Measurements from ENCODE around the gene FMO2. TPM values are rescaled to one million over a fixed set of nuclear protein-coding genes. Genes with fewer than 3 reads are reported as not detected.

FMO2 gene
- total RNA-seq, 2 donors from 2014 or later = not detected

DNA sequence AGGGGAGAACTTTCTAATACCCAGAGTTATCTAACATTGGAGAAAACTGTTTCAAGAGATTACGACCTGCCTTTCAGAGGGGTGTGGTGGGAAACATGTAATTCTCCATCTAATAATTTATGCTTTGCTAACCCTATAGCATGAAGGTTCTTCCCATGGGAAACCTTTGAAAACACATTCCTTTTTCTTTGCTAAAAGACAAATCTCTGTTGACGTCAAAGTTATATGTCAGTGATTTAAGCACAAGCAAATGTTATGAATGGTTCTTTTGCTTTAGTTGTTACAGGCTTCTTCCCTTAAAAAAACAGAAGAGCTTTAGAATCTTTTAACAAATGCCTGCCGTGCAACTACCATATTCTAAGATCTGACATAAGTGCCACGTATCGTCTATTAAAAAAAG, 19.2 kb downstream of the FMO2 start:
- Histone ChIP-seq H3K4me1 (ENCODE audit: control insufficient read depth, insufficient read depth, low read length) (no peaks in the 10 kb centered on the region), H3K9me3 (ENCODE audit: control insufficient read depth, low read length) (no peaks in the 10 kb centered on the region), H3K4me3 (ENCODE audit: low read length) (no peak overlapping the region), H3K9ac (ENCODE audit: extremely low read depth, low read length, poor library complexity, severe bottlenecking) (no peak overlapping the region), H3K36me3 (ENCODE audit: control insufficient read depth, insufficient read depth, low read length) (no peaks in the 10 kb centered on the region), H3K27me3 (ENCODE audit: control insufficient read depth, insufficient read depth, low read length, poor library complexity, severe bottlenecking) (no peaks in the 10 kb centered on the region), H3K27ac (ENCODE audit: low read depth, low read length) (no peak overlapping the region)
- DNase-seq = no peak
- Mint-ChIP-seq H3K9me3 (no peaks in the 10 kb centered on the region), H3K4me3 (no peak overlapping the region), H3K27ac (no peak overlapping the region), H3K4me1 (no peaks in the 10 kb centered on the region), H3K27me3 (ENCODE audit: insufficient read depth) (no peaks in the 10 kb centered on the region), H3K36me3 (ENCODE audit: low read depth) (no peaks in the 10 kb centered on the region)
- no peak for TF ChIP-seq CTCF (conservative IDR thresholded peaks at IDR 0.05)
- 92 to 95% methylated on average over 4 to 5 of the region's 5 CpGs for WGBS, 2 experiments (ENCODE audit: insufficient coverage in 1 of 2, insufficient read length in 1 of 2)

GRCh38 chr1:171206204-171206977, 21.3 kb downstream of the FMO2 start:
- no peak overlapping the region for H3K27ac Mint-ChIP-seq

DNA sequence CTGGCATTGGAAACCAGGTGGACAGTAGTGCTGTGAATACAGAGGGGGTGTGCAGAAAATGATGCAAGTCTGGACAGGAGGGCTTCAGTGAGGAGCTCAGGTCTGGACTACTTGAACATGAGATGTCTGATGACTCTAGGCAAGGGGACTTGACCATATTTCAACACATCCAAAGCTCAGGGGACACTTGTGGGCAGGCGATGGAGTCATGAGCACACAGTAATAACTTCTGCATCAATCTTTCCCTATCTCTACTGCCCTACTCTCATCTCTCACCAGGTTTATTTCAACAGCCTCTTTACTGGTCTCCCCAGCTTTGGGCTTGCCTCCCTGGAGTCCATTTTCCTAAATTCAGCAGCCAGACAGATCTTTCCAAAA, 21.9 kb downstream of the FMO2 start:
- WGBS, 2 experiments (ENCODE audit: insufficient coverage in 1 of 2, insufficient read length in 1 of 2) = 96 to 100% methylated on average over 1 of the region's 1 CpG
- no peaks in the 10 kb centered on the region for H3K36me3 Mint-ChIP-seq (ENCODE audit: low read depth)
- Histone ChIP-seq H3K9ac (ENCODE audit: extremely low read depth, low read length, poor library complexity, severe bottlenecking) (no peak overlapping the region), H3K4me3 (ENCODE audit: low read length) (no peak overlapping the region), H3K4me1 (ENCODE audit: control insufficient read depth, insufficient read depth, low read length) (no peaks in the 10 kb centered on the region), H3K27me3 (ENCODE audit: control insufficient read depth, insufficient read depth, low read length, poor library complexity, severe bottlenecking) (no peaks in the 10 kb centered on the region), H3K36me3 (ENCODE audit: control insufficient read depth, insufficient read depth, low read length) (no peaks in the 10 kb centered on the region), H3K27ac (ENCODE audit: low read depth, low read length) (no peak overlapping the region), H3K9me3 (ENCODE audit: control insufficient read depth, low read length) (no peaks in the 10 kb centered on the region)
- H3K27ac Mint-ChIP-seq = no peak overlapping the region
- no peak overlapping the region for H3K4me3 Mint-ChIP-seq
- TF ChIP-seq CTCF (conservative IDR thresholded peaks at IDR 0.05) = no peak
- H3K27me3 Mint-ChIP-seq (ENCODE audit: insufficient read depth) = no peaks in the 10 kb centered on the region
- H3K4me1 Mint-ChIP-seq = peaks cover 4% of the 10 kb centered on the region
- H3K9me3 Mint-ChIP-seq = no peaks in the 10 kb centered on the region
- DNase-seq = no peak

More at GRCh38 chr1:171206204-171206977, 21.3 kb downstream of the FMO2 start:
- Histone ChIP-seq H3K27ac (ENCODE audit: low read depth, low read length) (no peak overlapping the region), H3K9me3 (ENCODE audit: control insufficient read depth, low read length) (no peaks in the 10 kb centered on the region), H3K9ac (ENCODE audit: extremely low read depth, low read length, poor library complexity, severe bottlenecking) (no peak overlapping the region), H3K36me3 (ENCODE audit: control insufficient read depth, insufficient read depth, low read length) (no peaks in the 10 kb centered on the region), H3K4me3 (ENCODE audit: low read length) (no peak overlapping the region), H3K27me3 (ENCODE audit: control insufficient read depth, insufficient read depth, low read length, poor library complexity, severe bottlenecking) (no peaks in the 10 kb centered on the region), H3K4me1 (ENCODE audit: control insufficient read depth, insufficient read depth, low read length) (no peaks in the 10 kb centered on the region)
- Mint-ChIP-seq H3K4me1 (peaks cover 4% of the 10 kb centered on the region), H3K36me3 (ENCODE audit: low read depth) (no peaks in the 10 kb centered on the region), H3K27me3 (ENCODE audit: insufficient read depth) (no peaks in the 10 kb centered on the region), H3K4me3 (no peak overlapping the region), H3K9me3 (no peaks in the 10 kb centered on the region)
- no peak for TF ChIP-seq CTCF (conservative IDR thresholded peaks at IDR 0.05)
- WGBS, 2 experiments (ENCODE audit: insufficient coverage in 1 of 2, insufficient read length in 1 of 2) = 82 to 83% methylated on average over 3 of the region's 3 CpGs
- no peak for DNase-seq

Data from endodermal cell (in vitro differentiated cells).